ENCODE results near the gene CSMD2. TPM values are rescaled to one million over a fixed set of nuclear protein-coding genes. Genes with fewer than 3 reads are reported as not detected.

Gene CSMD2
- total and polyA plus RNA-seq, 7 donors = 0.02 to 0.32 (median 0.10) TPM

GRCh38 chr1:33962061-33962460 is 203.0 kb downstream of the CSMD2 start:
- DNase-seq (no peak), ATAC-seq (no peak)
- H3K9me3 ChIP-seq = no peaks in the 10 kb centered on the region
- WGBS, 3 donors = 80 to 83% (median 81%) methylated on average over 4 of the region's 4 CpGs
- no peak for TF ChIP-seq CTCF (IDR thresholded peaks at IDR 0.05)
- H3K36me3 ChIP-seq (ENCODE audit: insufficient read depth in 1 of 2, low read depth in 1 of 2) = no peaks in the 10 kb centered on the region
- no peak overlapping the region for H3K4me3 ChIP-seq
- no peaks in the 10 kb centered on the region for H3K4me1 ChIP-seq
- peaks cover 0 to 4% (median 0%) of the 10 kb centered on the region in 3 donors for H3K27me3 ChIP-seq (ENCODE audit: insufficient read depth in 3 of 3, low read length in 2 of 3)
- H3K27ac ChIP-seq = no peak overlapping the region
- intact Hi-C loops (cut with DNase I) = no loop called here

GRCh38 chr1:33960188-33960895 is 204.7 kb downstream of the CSMD2 start:
- Histone ChIP-seq H3K4me1 (no peaks in the 10 kb centered on the region), H3K4me3 (no peak overlapping the region), H3K27ac (no peak overlapping the region), H3K27me3 (ENCODE audit: insufficient read depth in 3 of 3, low read length in 2 of 3) (peaks cover 0 to 4% (median 0%) of the 10 kb centered on the region in 3 donors), H3K36me3 (ENCODE audit: insufficient read depth in 1 of 2, low read depth in 1 of 2) (no peaks in the 10 kb centered on the region), H3K9me3 (no peaks in the 10 kb centered on the region)
- intact Hi-C loops (cut with DNase I) = no loop called here
- 82 to 90% (median 87%) methylated on average over 9 of the region's 9 CpGs for WGBS, 3 donors
- TF ChIP-seq CTCF (IDR thresholded peaks at IDR 0.05) = no peak
- DNase-seq (no peak), ATAC-seq (no peak)

- Histone ChIP-seq H3K9me3 (no peaks in the 10 kb centered on the region), H3K27me3 (ENCODE audit: insufficient read depth in 3 of 3, low read length in 2 of 3) (no peaks in the 10 kb centered on the region)
- 84 to 87% (median 86%) methylated on average over 6 of the region's 6 CpGs for WGBS, 3 donors
These were observed 207.2 kb downstream of the CSMD2 start for GRCh38 chr1:33957854-33958253.

GRCh38 chr1:33955096-33955495 is 209.9 kb downstream of the CSMD2 start:
- Histone ChIP-seq H3K36me3 (ENCODE audit: insufficient read depth in 1 of 2, low read depth in 1 of 2) (no peaks in the 10 kb centered on the region), H3K27ac (no peak overlapping the region), H3K9me3 (no peaks in the 10 kb centered on the region), H3K4me3 (no peak overlapping the region), H3K4me1 (no peaks in the 10 kb centered on the region), H3K27me3 (ENCODE audit: insufficient read depth in 3 of 3, low read length in 2 of 3) (no peaks in the 10 kb centered on the region)
- no peak for TF ChIP-seq CTCF (IDR thresholded peaks at IDR 0.05)
- DNase-seq (no peak), ATAC-seq (no peak)
- intact Hi-C loops (cut with DNase I) = no loop called here
- WGBS, 3 donors = 76 to 77% (median 76%) methylated on average over 14 of the region's 14 CpGs

More at GRCh38 chr1:33957854-33958253, 207.2 kb downstream of the CSMD2 start:
- intact Hi-C loops (cut with DNase I) = no loop called here
- TF ChIP-seq CTCF (IDR thresholded peaks at IDR 0.05) = no peak
- H3K36me3 ChIP-seq (ENCODE audit: insufficient read depth in 1 of 2, low read depth in 1 of 2) = no peaks in the 10 kb centered on the region
- no peaks in the 10 kb centered on the region for H3K4me1 ChIP-seq
- ATAC-seq (no peak), DNase-seq (no peak)
- no peak overlapping the region for H3K4me3 ChIP-seq
- no peak overlapping the region for H3K27ac ChIP-seq

- H3K27ac ChIP-seq = no peak overlapping the region
- no peaks in the 10 kb centered on the region for H3K27me3 ChIP-seq (ENCODE audit: insufficient read depth in 3 of 3, low read length in 2 of 3)
- H3K4me3 ChIP-seq = no peak overlapping the region
- 78 to 87% (median 87%) methylated on average over 2 of the region's 2 CpGs for WGBS, 3 donors
- H3K4me1 ChIP-seq = no peaks in the 10 kb centered on the region
- intact Hi-C loops (cut with DNase I) = no loop called here
- TF ChIP-seq CTCF (IDR thresholded peaks at IDR 0.05) = no peak
- ATAC-seq (no peak), DNase-seq (no peak)
- no peaks in the 10 kb centered on the region for H3K36me3 ChIP-seq (ENCODE audit: insufficient read depth in 1 of 2, low read depth in 1 of 2)
- H3K9me3 ChIP-seq = no peaks in the 10 kb centered on the region
These were observed 215.5 kb downstream of the CSMD2 start for GRCh38 chr1:33949570-33949969.

Data from psoas muscle (tissue), 8 donors.